Panc1 (cell line): ENCODE data around the gene WDR20. TPM values are rescaled to one million over a fixed set of nuclear protein-coding genes. Genes with fewer than 3 reads are reported as not detected.

ENCODE experiments used
- ATAC-seq: fragments of 200-7000 bp; cut with Tn5 transposase; 2 replicates; pipeline ENCODE4 v1.9.1; 2020; ENCODE audit warnings: mild to moderate bottlenecking, moderate library complexity
- BruUV-seq: library from RNA; stranded (reverse); fragments of 400-500 nt; replicated peaks from 2 replicates; lab custom pipeline; 2021; lab: Mats Ljungman, UMichigan
- CTCF ChIA-PET: fragments of 300-600 bp; sonication (Branson Sonifier 250); formaldehyde crosslinking; loops from one replicate; lab custom pipeline; 2022; ENCODE audit warnings: antibody characterized with exemption; lab: Charles Lee
- POLR2A ChIA-PET: fragments of 300-600 bp; sonication (Branson Sonifier 250); formaldehyde crosslinking; loops from one replicate; lab custom pipeline; 2022; ENCODE audit warnings: antibody characterized with exemption; lab: Charles Lee
- DNase-seq: peaks from one replicate; pipeline ENCODE4 v3.0.0-alpha.2; 2010; ENCODE audit warnings: low read depth, low spot score
- H3K27ac ChIP-seq: 2 replicates; pipeline ENCODE4 v1.5.1; 2011; ENCODE audit warnings: mild to moderate bottlenecking, low read length, inconsistent platforms
- H3K27me3 ChIP-seq: fragments of 200-500 bp; sonication (Bioruptor generic); 2 replicates; pipeline ENCODE4 v1.6.0; 2014; ENCODE audit warnings: low read length, inconsistent platforms; ENCODE audit not compliant: control insufficient read depth, insufficient read depth
- H3K36me3 ChIP-seq: fragments of 200-500 bp; sonication (Bioruptor generic); 2 replicates; pipeline ENCODE4 v1.5.1; 2014; ENCODE audit warnings: inconsistent platforms, mild to moderate bottlenecking, low read length, moderate library complexity; ENCODE audit not compliant: control insufficient read depth, insufficient read depth
- H3K4me1 ChIP-seq: 2 replicates; pipeline ENCODE4 v1.5.1; 2011; ENCODE audit warnings: inconsistent platforms, mild to moderate bottlenecking, low read length, moderate library complexity; ENCODE audit not compliant: control insufficient read depth, insufficient read depth
- H3K4me3 ChIP-seq, 2 experiments: 2 replicates each; pipeline ENCODE4 v1.5.1; 2011 to 2012; ENCODE audit warnings: low read depth in 2 of 2, low read length in 2 of 2, mild to moderate bottlenecking in 2 of 2, inconsistent platforms in 1 of 2, moderate library complexity in 1 of 2
- H3K9me3 ChIP-seq: fragments of 200-500 bp; sonication (Bioruptor generic); 2 replicates; pipeline ENCODE4 v1.5.1; 2014; ENCODE audit warnings: low read depth, mild to moderate bottlenecking, inconsistent platforms, low read length, moderate library complexity; ENCODE audit not compliant: control insufficient read depth, insufficient read depth
- CTCF ChIP-seq: fragments of 450-650 bp; IDR thresholded peaks from 2 replicates; pipeline ENCODE4 v1.5.1; 2017; ENCODE audit warnings: mild to moderate bottlenecking
- POLR2AphosphoS5 ChIP-seq: IDR thresholded peaks from 2 replicates; pipeline ENCODE4 v1.6.1; 2012; ENCODE audit warnings: mild to moderate bottlenecking, low read depth, low read length, moderate library complexity
- SIN3A ChIP-seq: IDR thresholded peaks from 2 replicates; pipeline ENCODE4 v1.6.1; 2012; ENCODE audit warnings: low read depth, mild to moderate bottlenecking, low read length, moderate library complexity, borderline replicate concordance; ENCODE audit not compliant: insufficient read depth
- TCF7L2 ChIP-seq: IDR thresholded peaks from 2 replicates; pipeline ENCODE4 v1.6.1; 2011; ENCODE audit warnings: mild to moderate bottlenecking, low read depth, low read length, inconsistent platforms
- in situ Hi-C: cut with HindIII; loops from 2 replicates; pipeline ENCODE4 v1.10.0; 2016; ENCODE audit warnings: low sequenced_read_pairs, low pct_unique_long_range_greater_than_20kb
- intact Hi-C: fragments of 100-400 bp; cut with micrococcal nuclease; formaldehyde crosslinking; loops from one replicate; pipeline ENCODE4 v1.10.0; 2022; ENCODE audit not compliant: unreplicated experiment
- total RNA-seq: library from RNA; stranded (reverse); gene quantifications from one replicate; pipeline ENCODE4 v1.2.1, GENCODE V29; 2021; ENCODE audit not compliant: unreplicated experiment
- TF ChIP-seq, protein P1 (sequence below), 2 experiments: IDR thresholded peaks; 2 replicates each; pipeline ENCODE4 v1.6.1; 2011 to 2012; ENCODE audit warnings: low read depth in 2 of 2, control low read depth in 1 of 2, low read length in 1 of 2, mild to moderate bottlenecking in 1 of 2, moderate library complexity in 1 of 2; ENCODE audit not compliant: insufficient read depth in 1 of 2

The WDR20 gene
- total RNA-seq, 1 experiment from 2014 or later: 20.2 TPM

- TF ChIP-seq CTCF (no peak), SIN3A (no peak), TCF7L2 (no peak), POLR2AphosphoS5 (no peak)
- TF ChIP-seq, protein P1, sequence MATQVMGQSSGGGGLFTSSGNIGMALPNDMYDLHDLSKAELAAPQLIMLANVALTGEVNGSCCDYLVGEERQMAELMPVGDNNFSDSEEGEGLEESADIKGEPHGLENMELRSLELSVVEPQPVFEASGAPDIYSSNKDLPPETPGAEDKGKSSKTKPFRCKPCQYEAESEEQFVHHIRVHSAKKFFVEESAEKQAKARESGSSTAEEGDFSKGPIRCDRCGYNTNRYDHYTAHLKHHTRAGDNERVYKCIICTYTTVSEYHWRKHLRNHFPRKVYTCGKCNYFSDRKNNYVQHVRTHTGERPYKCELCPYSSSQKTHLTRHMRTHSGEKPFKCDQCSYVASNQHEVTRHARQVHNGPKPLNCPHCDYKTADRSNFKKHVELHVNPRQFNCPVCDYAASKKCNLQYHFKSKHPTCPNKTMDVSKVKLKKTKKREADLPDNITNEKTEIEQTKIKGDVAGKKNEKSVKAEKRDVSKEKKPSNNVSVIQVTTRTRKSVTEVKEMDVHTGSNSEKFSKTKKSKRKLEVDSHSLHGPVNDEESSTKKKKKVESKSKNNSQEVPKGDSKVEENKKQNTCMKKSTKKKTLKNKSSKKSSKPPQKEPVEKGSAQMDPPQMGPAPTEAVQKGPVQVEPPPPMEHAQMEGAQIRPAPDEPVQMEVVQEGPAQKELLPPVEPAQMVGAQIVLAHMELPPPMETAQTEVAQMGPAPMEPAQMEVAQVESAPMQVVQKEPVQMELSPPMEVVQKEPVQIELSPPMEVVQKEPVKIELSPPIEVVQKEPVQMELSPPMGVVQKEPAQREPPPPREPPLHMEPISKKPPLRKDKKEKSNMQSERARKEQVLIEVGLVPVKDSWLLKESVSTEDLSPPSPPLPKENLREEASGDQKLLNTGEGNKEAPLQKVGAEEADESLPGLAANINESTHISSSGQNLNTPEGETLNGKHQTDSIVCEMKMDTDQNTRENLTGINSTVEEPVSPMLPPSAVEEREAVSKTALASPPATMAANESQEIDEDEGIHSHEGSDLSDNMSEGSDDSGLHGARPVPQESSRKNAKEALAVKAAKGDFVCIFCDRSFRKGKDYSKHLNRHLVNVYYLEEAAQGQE (IDR thresholded peaks at IDR 0.05; ENCODE audit: insufficient read depth in 1 of 2, low read depth in 2 of 2, low read length in 1 of 2): no peak
- POLR2A ChIA-PET: interaction anchor here (0.7 kb wide), 1 partner anchor 133 kb away, joined by 3 read pairs; no protein-coding TSS in a partner anchor
- CTCF ChIA-PET: interaction anchor here (0.7 kb wide), 1 partner anchor 78 kb away, joined by 4 read pairs; no protein-coding TSS in a partner anchor
- Histone ChIP-seq H3K9me3 (no peaks in the 10 kb centered on the region), H3K4me1 (peaks cover 8% of the 10 kb centered on the region; the same call in 1 of the 2 replicates), H3K4me3 (no peak overlapping the region), H3K27me3 (no peaks in the 10 kb centered on the region), H3K36me3 (peaks cover 5% of the 10 kb centered on the region; the same call in 1 of the 2 replicates), H3K27ac (no peak overlapping the region)
- in situ Hi-C loops: no loop called here
- intact Hi-C loops: no loop called here
- DNase-seq (no peak), ATAC-seq (no peak)
- BruUV-seq: no TSS peak
Observed at GRCh38 chr14:102141797-102142196, 2.1 kb downstream of the WDR20 start.

DNA sequence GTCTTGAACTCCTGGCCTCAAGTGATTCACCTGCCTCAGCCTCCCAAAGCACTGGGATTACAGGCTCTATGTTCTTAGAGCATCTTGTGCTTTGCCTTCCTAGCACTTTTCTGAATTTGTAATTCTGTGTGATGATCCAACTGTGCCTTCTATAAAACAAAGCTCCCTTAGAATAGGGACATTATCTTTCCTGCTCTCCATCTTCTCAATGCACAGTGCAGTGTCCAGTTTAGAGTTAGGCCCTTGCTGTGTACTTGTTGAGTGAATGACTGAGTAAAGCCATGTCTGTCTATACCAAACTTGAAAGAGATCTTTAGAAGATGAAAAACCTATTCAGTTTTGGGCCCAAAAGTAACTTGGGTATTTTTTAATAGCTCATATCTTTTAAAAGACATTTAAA lies 5.2 kb downstream of the WDR20 start:
- in situ Hi-C loops: no loop called here
- peaks cover 5% of the 10 kb centered on the region; the same call in 1 of the 2 replicates for H3K4me1 ChIP-seq
- H3K36me3 ChIP-seq: no peaks in the 10 kb centered on the region
- TF ChIP-seq CTCF (no peak), POLR2AphosphoS5 (no peak), SIN3A (no peak), TCF7L2 (no peak)
- TF ChIP-seq, protein P1 (IDR thresholded peaks at IDR 0.05; ENCODE audit: insufficient read depth in 1 of 2, low read depth in 2 of 2, low read length in 1 of 2): no peak
- intact Hi-C loops: no loop called here
- POLR2A ChIA-PET: interaction anchor here (0.6 to 0.7 kb wide), 2 partner anchors 37 to 360 kb away, joined by 3 to 4 read pairs; no protein-coding TSS in a partner anchor
- CTCF ChIA-PET: no interaction called here
- no peak overlapping the region for H3K4me3 ChIP-seq
- DNase-seq (no peak), ATAC-seq (no peak)
- no TSS peak for BruUV-seq
- H3K27ac ChIP-seq: no peak overlapping the region
- no peaks in the 10 kb centered on the region for H3K27me3 ChIP-seq
- H3K9me3 ChIP-seq: no peaks in the 10 kb centered on the region
